Stimulated activated CD8-positive, alpha-beta memory T cell treated with anti-CD3 and anti-CD28 coated beads, Interleukin-7, amount 100 ng/mL, for 24 hours (primary cell): ENCODE measurements around the gene RAB4B.
A peak's percentile ranks its signal among the peaks of the same experiment; 100 is the strongest.
"Not testable (repeated sequence)": the region's sequence is repeated elsewhere in the genome, so short reads cannot be mapped to it uniquely, and the experiment has no call there.

ENCODE experiments used
- DNase-seq: peaks from one replicate; pipeline ENCODE4 v3.0.0-alpha.2; 2020; ENCODE audit warnings: low read depth

The RAB4B gene

GRCh38 chr19:40777937-40778705 is at the start of gene RAB4B:
Gene RAB4B, plus strand, starts transcription at chr19:40778247. Its CDS starts 129 bp downstream, at chr19:40778376.
- peak; percentile 99 for DNase-seq

GRCh38 chr19:40730065-40730464 is 48.0 kb upstream of the RAB4B start:
- not testable (repeated sequence) for DNase-seq

GRCh38 chr19:40732304-40732703 is 45.7 kb upstream of the RAB4B start:
- DNase-seq: not testable (repeated sequence)

- DNase-seq: no peak
These were observed 44.9 kb upstream of the RAB4B start for GRCh38 chr19:40733149-40733548.

- DNase-seq: no peak
These were observed 42.9 kb upstream of the RAB4B start for GRCh38 chr19:40735013-40735771.

GRCh38 chr19:40736661-40737060 is 41.4 kb upstream of the RAB4B start:
- no peak for DNase-seq

GRCh38 chr19:40737102-40737644 is 40.9 kb upstream of the RAB4B start:
- no peak for DNase-seq

GRCh38 chr19:40739030-40739839 is 38.8 kb upstream of the RAB4B start:
- DNase-seq: no peak

GRCh38 chr19:40739871-40740703 is 38.0 kb upstream of the RAB4B start:
- no peak for DNase-seq

GRCh38 chr19:40740747-40741146 is 37.3 kb upstream of the RAB4B start:
- DNase-seq: no peak

GRCh38 chr19:40741527-40742390 is 36.3 kb upstream of the RAB4B start:
- DNase-seq: no peak

- DNase-seq: no peak
These were observed 35.6 kb upstream of the RAB4B start for GRCh38 chr19:40742477-40742876.

GRCh38 chr19:40742886-40743285 is 35.2 kb upstream of the RAB4B start:
- no peak for DNase-seq

- DNase-seq: no peak
These were observed 34.1 kb upstream of the RAB4B start for GRCh38 chr19:40743926-40744325.

GRCh38 chr19:40744554-40745401 is 33.3 kb upstream of the RAB4B start:
- DNase-seq: no peak

GRCh38 chr19:40745402-40745780 is 32.7 kb upstream of the RAB4B start:
- DNase-seq: no peak

- no peak for DNase-seq
These were observed 30.5 kb upstream of the RAB4B start for GRCh38 chr19:40747536-40747935.

GRCh38 chr19:40750058-40750873 is 27.8 kb upstream of the RAB4B start, which contains the start of gene ACTMAP:
Gene ACTMAP, minus strand, starts transcription at chr19:40750477. Its CDS starts 674 bp downstream, at chr19:40749803.
- peak; percentile 98 for DNase-seq
